PFSK-1 (cell line): Measurements from ENCODE around the gene SPRY2.

Source experiments
- POLR2AphosphoS5 ChIP-seq: IDR thresholded peaks from 2 replicates; pipeline ENCODE4 v1.6.1; 2012; ENCODE audit warnings: low read depth, mild to moderate bottlenecking, control low read depth, low read length, moderate library complexity
- REST ChIP-seq, 2 experiments: IDR thresholded peaks; 2 replicates each; pipeline versions ENCODE4 v1.6.1 to v1.8.0; 2011 to 2012; ENCODE audit warnings: low read depth in 2 of 2, low read length in 2 of 2, control low read depth in 1 of 2, inconsistent platforms in 1 of 2, mild to moderate bottlenecking in 1 of 2, moderate library complexity in 1 of 2; ENCODE audit not compliant: insufficient read depth in 1 of 2
- SIN3A ChIP-seq: IDR thresholded peaks from 2 replicates; pipeline ENCODE4 v1.6.1; 2012; ENCODE audit warnings: mild to moderate bottlenecking, low read length, moderate library complexity, borderline replicate concordance; ENCODE audit not compliant: insufficient read depth
- TAF1 ChIP-seq: IDR thresholded peaks from 2 replicates; pipeline ENCODE4 v1.6.1; 2012; ENCODE audit warnings: low read length, control low read depth, borderline replicate concordance; ENCODE audit not compliant: insufficient read depth

- no peak for TF ChIP-seq POLR2AphosphoS5
- no peak for TF ChIP-seq TAF1
- TF ChIP-seq SIN3A: no peak
- no peak for TF ChIP-seq REST (IDR thresholded peaks at IDR 0.05; ENCODE audit: insufficient read depth in 1 of 2, low read depth in 2 of 2, low read length in 2 of 2)
Observed at GRCh38 chr13:80331984-80332383, 8.9 kb downstream of the SPRY2 start.
